Calu3 (cell line): Measurements from ENCODE around the gene EPHB6. TPM values are rescaled to one million over a fixed set of nuclear protein-coding genes. Genes with fewer than 3 reads are reported as not detected.

Source experiments
- BruUV-seq: library from RNA; stranded (reverse); fragments of 400-500 nt; replicated peaks from 2 replicates; lab custom pipeline; 2021; lab: Mats Ljungman, UMichigan
- CTCF ChIA-PET: fragments of 300-600 bp; sonication (Branson Sonifier 250); formaldehyde crosslinking; loops from one replicate; lab custom pipeline; 2022; ENCODE audit warnings: antibody characterized with exemption; lab: Charles Lee
- DNase-seq: peaks from one replicate; pipeline ENCODE4 v3.0.0; 2022
- H3K27ac Mint-ChIP-seq: one replicate; pipeline ENCODE4 v1.8.0; 2022; ENCODE audit warnings: mixed read lengths; ENCODE audit not compliant: unreplicated experiment
- H3K27me3 Mint-ChIP-seq: one replicate; pipeline ENCODE4 v1.8.0; 2022; ENCODE audit warnings: mixed read lengths; ENCODE audit not compliant: unreplicated experiment
- H3K36me3 Mint-ChIP-seq: one replicate; pipeline ENCODE4 v1.8.0; 2022; ENCODE audit warnings: mild to moderate bottlenecking, moderate library complexity, mixed read lengths; ENCODE audit not compliant: insufficient read depth, unreplicated experiment
- H3K4me1 Mint-ChIP-seq: one replicate; pipeline ENCODE4 v1.8.0; 2022; ENCODE audit warnings: mild to moderate bottlenecking, low read depth, mixed read lengths; ENCODE audit not compliant: unreplicated experiment
- H3K4me3 Mint-ChIP-seq: one replicate; pipeline ENCODE4 v1.8.0; 2022; ENCODE audit warnings: mild to moderate bottlenecking, low read depth, moderate library complexity, mixed read lengths; ENCODE audit not compliant: unreplicated experiment
- H3K9me3 Mint-ChIP-seq: one replicate; pipeline ENCODE4 v1.8.0; 2022; ENCODE audit warnings: low read depth, mixed read lengths; ENCODE audit not compliant: unreplicated experiment
- CTCF ChIP-seq: fragments of 200-600 bp; IDR thresholded peaks from one replicate; pipeline ENCODE4 v1.8.0; 2022; ENCODE audit warnings: antibody characterized with exemption; ENCODE audit not compliant: unreplicated experiment
- intact Hi-C: fragments of 100-400 bp; cut with micrococcal nuclease; formaldehyde crosslinking; loops from one replicate; pipeline ENCODE4 v1.10.0; 2022; ENCODE audit not compliant: unreplicated experiment
- total RNA-seq: library from RNA; stranded (reverse); gene quantifications from 2 replicates; pipeline ENCODE4 v1.2.3, GENCODE V29; 2022

The EPHB6 gene
- total RNA-seq, 1 experiment from 2014 or later, result 3.0 TPM

GRCh38 chr7:142901426-142902259 is 46.8 kb downstream of the EPHB6 start:
- CTCF ChIA-PET, result no interaction called here
- Mint-ChIP-seq H3K27me3 (peaks cover 2% of the 10 kb centered on the region), H3K9me3 (no peaks in the 10 kb centered on the region), H3K4me1 (peaks cover 20% of the 10 kb centered on the region), H3K36me3 (no peaks in the 10 kb centered on the region), H3K27ac (no peak overlapping the region), H3K4me3 (no peak overlapping the region)
- DNase-seq, result no peak
- intact Hi-C loops, result no loop called here
- no peak for TF ChIP-seq CTCF
- no TSS peak for BruUV-seq

DNA sequence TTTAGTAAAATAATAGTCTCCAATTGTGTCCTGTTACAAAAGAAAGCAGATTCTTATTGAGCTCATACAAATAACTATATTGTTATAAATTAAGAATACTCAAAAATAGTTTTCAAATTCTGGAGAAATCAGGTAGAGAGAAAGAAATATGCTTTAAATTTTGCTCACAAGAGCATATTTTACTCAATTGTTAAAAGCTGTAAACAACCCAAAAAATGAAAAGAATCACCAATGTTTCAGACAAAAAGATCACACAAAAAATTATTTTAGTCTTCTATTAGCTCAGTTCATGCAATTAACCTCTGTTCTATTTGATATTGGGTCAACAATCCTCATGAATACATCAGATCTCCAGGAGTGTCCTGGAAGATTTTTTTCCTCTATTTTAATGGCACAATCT is 49.3 kb downstream of the EPHB6 start:
- BruUV-seq, result no TSS peak
- no peaks in the 10 kb centered on the region for H3K9me3 Mint-ChIP-seq
- H3K4me1 Mint-ChIP-seq, result peaks cover 21% of the 10 kb centered on the region
- H3K27me3 Mint-ChIP-seq, result no peaks in the 10 kb centered on the region
- CTCF ChIA-PET, result no interaction called here
- H3K27ac Mint-ChIP-seq, result no peak overlapping the region
- no peak for TF ChIP-seq CTCF
- H3K4me3 Mint-ChIP-seq, result no peak overlapping the region
- intact Hi-C loops, result no loop called here
- peaks cover 2% of the 10 kb centered on the region for H3K36me3 Mint-ChIP-seq
- no peak for DNase-seq

DNA sequence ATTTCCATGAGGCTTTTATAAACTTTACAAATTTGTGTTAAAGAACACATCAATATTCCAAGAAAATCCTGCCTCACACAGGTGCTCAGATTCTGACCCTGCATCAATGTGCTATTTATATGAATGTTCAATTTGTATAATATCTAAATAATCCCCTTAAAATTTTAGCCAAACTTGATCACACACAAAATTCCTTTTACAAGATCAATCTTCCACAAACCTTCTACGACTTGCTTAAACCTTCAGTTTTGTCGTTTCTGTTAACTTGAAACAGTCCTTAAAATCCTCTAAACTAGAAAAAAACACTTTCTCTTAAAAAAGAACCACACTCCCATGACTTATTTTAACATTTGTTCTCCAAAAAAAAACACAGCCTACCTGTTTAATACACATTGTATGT is 50.9 kb downstream of the EPHB6 start:
- Mint-ChIP-seq H3K4me1 (peaks cover 25% of the 10 kb centered on the region), H3K27ac (no peak overlapping the region), H3K4me3 (no peak overlapping the region), H3K27me3 (no peaks in the 10 kb centered on the region), H3K36me3 (peaks cover 6% of the 10 kb centered on the region), H3K9me3 (no peaks in the 10 kb centered on the region)
- intact Hi-C loops, result no loop called here
- TF ChIP-seq CTCF, result no peak
- CTCF ChIA-PET, result no interaction called here
- no TSS peak for BruUV-seq
- DNase-seq, result no peak

DNA sequence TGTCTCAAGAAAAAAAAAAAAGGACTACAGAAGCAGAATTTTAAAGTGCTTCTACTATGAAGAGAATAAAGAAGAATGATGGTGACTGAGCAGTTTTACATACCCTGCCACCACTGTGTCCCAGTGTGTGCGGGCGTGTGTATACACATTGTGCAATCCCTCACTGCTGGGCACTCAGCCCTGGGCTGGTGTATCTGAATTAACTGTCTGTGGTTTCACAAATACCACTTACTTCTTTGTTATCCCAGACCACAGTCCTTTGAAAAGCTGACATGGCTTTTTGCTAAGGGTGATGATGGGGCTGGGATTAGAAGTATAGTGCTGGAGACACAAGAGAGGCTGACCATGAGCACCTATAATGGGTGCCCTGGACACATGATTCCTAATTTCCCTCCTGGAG is 51.8 kb downstream of the EPHB6 start:
- CTCF ChIA-PET, result no interaction called here
- intact Hi-C loops, result no loop called here

More for the DNA sequence above, 51.8 kb downstream of the EPHB6 start:
- H3K36me3 Mint-ChIP-seq, result peaks cover 6% of the 10 kb centered on the region
- DNase-seq, result no peak
- H3K27me3 Mint-ChIP-seq, result no peaks in the 10 kb centered on the region
- peaks cover 27% of the 10 kb centered on the region for H3K4me1 Mint-ChIP-seq
- no peak overlapping the region for H3K27ac Mint-ChIP-seq
- BruUV-seq, result no TSS peak
- no peak for TF ChIP-seq CTCF
- H3K4me3 Mint-ChIP-seq, result no peak overlapping the region
- no peaks in the 10 kb centered on the region for H3K9me3 Mint-ChIP-seq
